Measurements from ENCODE around the gene ARVCF.

DNA sequence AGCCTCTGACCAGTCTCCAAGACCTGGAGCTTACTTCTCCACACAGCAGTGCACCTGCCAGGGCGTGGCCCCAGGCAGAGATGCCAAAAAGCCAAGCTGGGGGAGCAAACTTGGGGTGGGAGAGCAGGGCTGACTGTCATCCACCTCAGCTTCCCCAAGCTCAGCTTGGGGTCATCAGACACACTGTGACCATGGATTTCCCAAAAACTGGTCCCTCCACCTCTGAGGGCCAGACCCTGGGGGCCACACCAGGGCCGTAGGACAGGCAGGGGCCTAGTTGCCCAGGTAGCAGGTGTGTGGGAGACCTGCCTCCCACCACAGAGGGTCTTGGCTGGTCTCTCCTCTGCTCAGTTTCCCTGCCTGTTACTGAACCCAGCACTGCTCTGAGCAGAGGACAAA, 30.6 kb downstream of the ARVCF start:
- TF ChIP-seq POLR2AphosphoS5 (IDR thresholded peaks at IDR 0.05; ENCODE audit: low read depth) (no peak), NANOG (IDR thresholded peaks at IDR 0.05; ENCODE audit: borderline replicate concordance) (no peak), JUNB (IDR thresholded peaks at IDR 0.05; ENCODE audit: unreplicated experiment) (no peak)
